GM19467 (cell line): ENCODE measurements around the gene FOXA3.

Experiments used
- ATAC-seq: cut with Tn5 transposase; IDR thresholded peaks from one replicate; pipeline ENCODE4 v1.9.1; 2021; ENCODE audit warnings: mild to moderate bottlenecking, moderate library complexity; ENCODE audit not compliant: unreplicated experiment

The FOXA3 gene

GRCh38 chr19:45917421-45918091, 53.4 kb downstream of the FOXA3 start:
- ATAC-seq = no peak

- ATAC-seq = no peak
Measured at GRCh38 chr19:45918721-45919120, 54.6 kb downstream of the FOXA3 start.

- ATAC-seq = no peak
Measured at GRCh38 chr19:45919678-45920077, 55.6 kb downstream of the FOXA3 start.

GRCh38 chr19:45920458-45920857, 56.3 kb downstream of the FOXA3 start:
- ATAC-seq = no peak

GRCh38 chr19:45922281-45922680, 58.2 kb downstream of the FOXA3 start:
- no peak for ATAC-seq
